GM23338 (cell line): Measurements from ENCODE around the gene BCO1. TPM values are rescaled to one million over a fixed set of nuclear protein-coding genes. Genes with fewer than 3 reads are reported as not detected.

Experiments used
- ATAC-seq: fragments of 200-7000 bp; cut with Tn5 transposase; 3 replicates; pipeline ENCODE4 v1.9.1; 2020
- DNase-seq: peaks from one replicate; pipeline ENCODE4 v3.0.0-alpha.2; 2015; ENCODE audit warnings: low spot score
- H2AFZ ChIP-seq: fragments of 200-600 bp; sonication (generic); 2 replicates; pipeline ENCODE4 v1.8.0; 2016; ENCODE audit warnings: antibody characterized with exemption, mild to moderate bottlenecking, moderate library complexity
- H3F3A ChIP-seq: fragments of 200-600 bp; sonication (generic); replicated peaks from 2 replicates; pipeline ENCODE4 v1.8.0; 2017; ENCODE audit warnings: antibody characterized with exemption, mixed run types, low read depth
- H3K27ac ChIP-seq: fragments of 200-600 bp; sonication (generic); 2 replicates; pipeline ENCODE4 v1.6.1; 2016; ENCODE audit warnings: low read depth
- H3K27me3 ChIP-seq: fragments of 200-600 bp; sonication (generic); 2 replicates; pipeline ENCODE4 v1.8.0; 2016; ENCODE audit warnings: mild to moderate bottlenecking, mixed run types, moderate library complexity; ENCODE audit not compliant: insufficient read depth
- H3K36me3 ChIP-seq: fragments of 200-600 bp; sonication (generic); 2 replicates; pipeline ENCODE4 v1.8.0; 2016; ENCODE audit warnings: mild to moderate bottlenecking; ENCODE audit not compliant: insufficient read depth
- H3K4me1 ChIP-seq: fragments of 200-600 bp; sonication (generic); 2 replicates; pipeline ENCODE4 v1.8.0; 2016; ENCODE audit warnings: mild to moderate bottlenecking, moderate library complexity; ENCODE audit not compliant: insufficient read depth
- H3K4me2 ChIP-seq: fragments of 200-600 bp; sonication (generic); 2 replicates; pipeline ENCODE4 v1.7.1; 2017; ENCODE audit warnings: mixed run types
- H3K4me3 ChIP-seq: fragments of 200-600 bp; sonication (generic); 2 replicates; pipeline ENCODE4 v1.6.1; 2016; ENCODE audit warnings: mixed run types
- H3K79me2 ChIP-seq: fragments of 200-600 bp; sonication (generic); replicated peaks from 2 replicates; pipeline ENCODE4 v1.8.0; 2017; ENCODE audit warnings: mild to moderate bottlenecking; ENCODE audit not compliant: insufficient read depth
- H3K9me2 ChIP-seq: fragments of 200-600 bp; sonication (generic); 2 replicates; pipeline ENCODE4 v1.8.0; 2017; ENCODE audit not compliant: insufficient read depth
- H4K20me1 ChIP-seq: fragments of 200-600 bp; sonication (generic); replicated peaks from 2 replicates; pipeline ENCODE4 v1.8.0; 2017; ENCODE audit warnings: mild to moderate bottlenecking; ENCODE audit not compliant: insufficient read depth
- H3K27ac Mint-ChIP-seq: 2 replicates; pipeline ENCODE4 v1.8.0; 2020; ENCODE audit warnings: inconsistent platforms, mild to moderate bottlenecking, moderate library complexity, mixed read lengths
- H3K27me3 Mint-ChIP-seq: 3 replicates; pipeline ENCODE4 v1.8.0; 2022; ENCODE audit warnings: low read depth, mild to moderate bottlenecking, moderate library complexity, mixed read lengths, inconsistent platforms; ENCODE audit not compliant: insufficient read depth, poor library complexity
- H3K36me3 Mint-ChIP-seq: 3 replicates; pipeline ENCODE4 v1.8.0; 2021; ENCODE audit warnings: low read depth, mild to moderate bottlenecking, inconsistent platforms, moderate library complexity, mixed read lengths
- H3K4me1 Mint-ChIP-seq: 3 replicates; pipeline ENCODE4 v1.8.0; 2020; ENCODE audit warnings: mild to moderate bottlenecking, inconsistent platforms, mixed read lengths
- H3K4me3 Mint-ChIP-seq: 3 replicates; pipeline ENCODE4 v1.8.0; 2021; ENCODE audit warnings: moderate library complexity, mild to moderate bottlenecking, inconsistent platforms, mixed read lengths
- H3K9me3 Mint-ChIP-seq: 3 replicates; pipeline ENCODE4 v1.8.0; 2020; ENCODE audit warnings: moderate library complexity, mild to moderate bottlenecking, inconsistent platforms, mixed read lengths
- CREB1 ChIP-seq: fragments of 250-450 bp; sonication (Bioruptor Pico); IDR thresholded peaks from 2 replicates; pipeline ENCODE4 v1.5.0; 2020; ENCODE audit warnings: low read depth, mild to moderate bottlenecking, moderate library complexity
- ETS1 ChIP-seq: IDR thresholded peaks from 2 replicates; pipeline ENCODE4 v1.6.1; 2016; ENCODE audit warnings: antibody characterized with exemption
- EZH2 ChIP-seq: fragments of 200-600 bp; sonication (generic); IDR thresholded peaks from one replicate; pipeline ENCODE4 v1.8.0; 2017; ENCODE audit warnings: antibody characterized with exemption, mild to moderate bottlenecking, low read depth; ENCODE audit not compliant: unreplicated experiment
- EZH2phosphoT487 ChIP-seq: fragments of 200-600 bp; sonication (generic); IDR thresholded peaks from one replicate; pipeline ENCODE4 v1.8.1; 2018; ENCODE audit warnings: antibody characterized with exemption; ENCODE audit not compliant: unreplicated experiment
- JUNB ChIP-seq: IDR thresholded peaks from one replicate; pipeline ENCODE4 v1.6.1; 2016; ENCODE audit warnings: antibody characterized with exemption; ENCODE audit not compliant: unreplicated experiment
- REST ChIP-seq: IDR thresholded peaks from one replicate; pipeline ENCODE4 v1.6.1; 2018; ENCODE audit warnings: antibody characterized with exemption; ENCODE audit not compliant: unreplicated experiment
- ZNF114 ChIP-seq: fragments of 250-450 bp; sonication (Bioruptor Pico); IDR thresholded peaks from 2 replicates; pipeline ENCODE4 v1.5.0; 2020; ENCODE audit warnings: mild to moderate bottlenecking, moderate library complexity
- ZNF331 ChIP-seq: fragments of 250-450 bp; sonication (Bioruptor Pico); IDR thresholded peaks from 2 replicates; pipeline ENCODE4 v1.5.0; 2020; ENCODE audit warnings: low read depth, mild to moderate bottlenecking, moderate library complexity
- polyA plus RNA-seq: library from polyadenylated mRNA; unstranded; fragments of >200 nt; fragmentation: Nextera tagmentation; extraction: Ambion mirVana; gene quantifications from 2 replicates; pipeline ENCODE4 v1.2.1, GENCODE V29; 2016
- total RNA-seq: library from RNA; depleted of rRNA; stranded (reverse); fragments of >200 nt; shearing (Covaris generic); gene quantifications from 2 replicates; pipeline ENCODE4 v1.2.3, GENCODE V29; 2014
- TF ChIP-seq, protein P1 (sequence below), 2 experiments: fragments of 200-600 bp in 1 of 2; sonication (generic) in 1 of 2; conservative IDR thresholded peaks; 2 replicates each; pipeline versions ENCODE4 v1.5.1 to v1.6.1; 2016 to 2017; ENCODE audit warnings: antibody characterized with exemption in 2 of 2, low read depth in 2 of 2, mild to moderate bottlenecking in 2 of 2, moderate library complexity in 1 of 2
- TF ChIP-seq, protein P2 (sequence below): fragments of 250-450 bp; sonication (Bioruptor Pico); IDR thresholded peaks from 2 replicates; pipeline ENCODE4 v1.5.0; 2020; ENCODE audit warnings: mild to moderate bottlenecking, moderate library complexity

Gene BCO1
- total and polyA plus RNA-seq, 2 experiments from 2014 or later: 0.28 TPM; not detected in 1

DNA sequence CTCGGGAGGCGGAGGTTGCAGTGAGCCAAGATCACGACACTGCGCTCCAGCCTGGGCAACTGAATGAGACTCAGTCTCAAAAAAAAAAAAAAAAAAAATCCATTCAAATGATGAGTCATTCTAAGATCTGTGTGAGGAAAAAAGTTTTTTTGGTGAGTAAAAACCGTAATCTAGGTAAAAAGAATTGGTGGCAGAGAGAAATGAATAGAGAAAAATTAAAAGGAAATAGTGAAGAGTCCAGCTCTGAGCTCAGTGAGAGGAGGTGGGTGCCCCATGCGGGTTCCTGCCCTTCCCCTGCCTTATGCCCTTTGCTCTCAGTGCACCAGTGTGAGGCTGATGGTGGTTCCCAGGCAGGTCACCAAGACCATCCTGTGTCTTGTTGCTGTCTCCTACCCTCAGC lies 97.2 kb downstream of the BCO1 start:
- peaks cover 4% of the 10 kb centered on the region; the same call in 1 of the 2 replicates for H3K36me3 ChIP-seq
- no peak for ATAC-seq
- H3K79me2 ChIP-seq: peaks cover 69% of the 10 kb centered on the region
- H3K4me3 ChIP-seq: no peak overlapping the region
- no peaks in the 10 kb centered on the region for H3K27me3 ChIP-seq
- peaks cover 10% of the 10 kb centered on the region for H3K27me3 Mint-ChIP-seq
- H3K9me2 ChIP-seq: no peaks in the 10 kb centered on the region
- no peaks in the 10 kb centered on the region for H3F3A ChIP-seq
- H3K4me2 ChIP-seq: no peak overlapping the region
- H2AFZ ChIP-seq: no peak overlapping the region
- peaks cover 18% of the 10 kb centered on the region for H4K20me1 ChIP-seq
- no peak overlapping the region for H3K27ac Mint-ChIP-seq
- no peak for DNase-seq
- H3K27ac ChIP-seq: no peak overlapping the region
- H3K4me1 Mint-ChIP-seq: peaks cover 20% of the 10 kb centered on the region
- H3K36me3 Mint-ChIP-seq: peaks cover 16% of the 10 kb centered on the region; the same call in 2 of the 3 replicates
- TF ChIP-seq REST: no peak
- TF ChIP-seq ZNF114 (CRISPR knock-in tag): no peak
- TF ChIP-seq CREB1 (CRISPR knock-in tag): no peak
- TF ChIP-seq EZH2: no peak
- TF ChIP-seq, protein P1, sequence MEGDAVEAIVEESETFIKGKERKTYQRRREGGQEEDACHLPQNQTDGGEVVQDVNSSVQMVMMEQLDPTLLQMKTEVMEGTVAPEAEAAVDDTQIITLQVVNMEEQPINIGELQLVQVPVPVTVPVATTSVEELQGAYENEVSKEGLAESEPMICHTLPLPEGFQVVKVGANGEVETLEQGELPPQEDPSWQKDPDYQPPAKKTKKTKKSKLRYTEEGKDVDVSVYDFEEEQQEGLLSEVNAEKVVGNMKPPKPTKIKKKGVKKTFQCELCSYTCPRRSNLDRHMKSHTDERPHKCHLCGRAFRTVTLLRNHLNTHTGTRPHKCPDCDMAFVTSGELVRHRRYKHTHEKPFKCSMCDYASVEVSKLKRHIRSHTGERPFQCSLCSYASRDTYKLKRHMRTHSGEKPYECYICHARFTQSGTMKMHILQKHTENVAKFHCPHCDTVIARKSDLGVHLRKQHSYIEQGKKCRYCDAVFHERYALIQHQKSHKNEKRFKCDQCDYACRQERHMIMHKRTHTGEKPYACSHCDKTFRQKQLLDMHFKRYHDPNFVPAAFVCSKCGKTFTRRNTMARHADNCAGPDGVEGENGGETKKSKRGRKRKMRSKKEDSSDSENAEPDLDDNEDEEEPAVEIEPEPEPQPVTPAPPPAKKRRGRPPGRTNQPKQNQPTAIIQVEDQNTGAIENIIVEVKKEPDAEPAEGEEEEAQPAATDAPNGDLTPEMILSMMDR (conservative IDR thresholded peaks at IDR 0.05; ENCODE audit: low read depth in 2 of 2): no peak
- TF ChIP-seq, protein P2, sequence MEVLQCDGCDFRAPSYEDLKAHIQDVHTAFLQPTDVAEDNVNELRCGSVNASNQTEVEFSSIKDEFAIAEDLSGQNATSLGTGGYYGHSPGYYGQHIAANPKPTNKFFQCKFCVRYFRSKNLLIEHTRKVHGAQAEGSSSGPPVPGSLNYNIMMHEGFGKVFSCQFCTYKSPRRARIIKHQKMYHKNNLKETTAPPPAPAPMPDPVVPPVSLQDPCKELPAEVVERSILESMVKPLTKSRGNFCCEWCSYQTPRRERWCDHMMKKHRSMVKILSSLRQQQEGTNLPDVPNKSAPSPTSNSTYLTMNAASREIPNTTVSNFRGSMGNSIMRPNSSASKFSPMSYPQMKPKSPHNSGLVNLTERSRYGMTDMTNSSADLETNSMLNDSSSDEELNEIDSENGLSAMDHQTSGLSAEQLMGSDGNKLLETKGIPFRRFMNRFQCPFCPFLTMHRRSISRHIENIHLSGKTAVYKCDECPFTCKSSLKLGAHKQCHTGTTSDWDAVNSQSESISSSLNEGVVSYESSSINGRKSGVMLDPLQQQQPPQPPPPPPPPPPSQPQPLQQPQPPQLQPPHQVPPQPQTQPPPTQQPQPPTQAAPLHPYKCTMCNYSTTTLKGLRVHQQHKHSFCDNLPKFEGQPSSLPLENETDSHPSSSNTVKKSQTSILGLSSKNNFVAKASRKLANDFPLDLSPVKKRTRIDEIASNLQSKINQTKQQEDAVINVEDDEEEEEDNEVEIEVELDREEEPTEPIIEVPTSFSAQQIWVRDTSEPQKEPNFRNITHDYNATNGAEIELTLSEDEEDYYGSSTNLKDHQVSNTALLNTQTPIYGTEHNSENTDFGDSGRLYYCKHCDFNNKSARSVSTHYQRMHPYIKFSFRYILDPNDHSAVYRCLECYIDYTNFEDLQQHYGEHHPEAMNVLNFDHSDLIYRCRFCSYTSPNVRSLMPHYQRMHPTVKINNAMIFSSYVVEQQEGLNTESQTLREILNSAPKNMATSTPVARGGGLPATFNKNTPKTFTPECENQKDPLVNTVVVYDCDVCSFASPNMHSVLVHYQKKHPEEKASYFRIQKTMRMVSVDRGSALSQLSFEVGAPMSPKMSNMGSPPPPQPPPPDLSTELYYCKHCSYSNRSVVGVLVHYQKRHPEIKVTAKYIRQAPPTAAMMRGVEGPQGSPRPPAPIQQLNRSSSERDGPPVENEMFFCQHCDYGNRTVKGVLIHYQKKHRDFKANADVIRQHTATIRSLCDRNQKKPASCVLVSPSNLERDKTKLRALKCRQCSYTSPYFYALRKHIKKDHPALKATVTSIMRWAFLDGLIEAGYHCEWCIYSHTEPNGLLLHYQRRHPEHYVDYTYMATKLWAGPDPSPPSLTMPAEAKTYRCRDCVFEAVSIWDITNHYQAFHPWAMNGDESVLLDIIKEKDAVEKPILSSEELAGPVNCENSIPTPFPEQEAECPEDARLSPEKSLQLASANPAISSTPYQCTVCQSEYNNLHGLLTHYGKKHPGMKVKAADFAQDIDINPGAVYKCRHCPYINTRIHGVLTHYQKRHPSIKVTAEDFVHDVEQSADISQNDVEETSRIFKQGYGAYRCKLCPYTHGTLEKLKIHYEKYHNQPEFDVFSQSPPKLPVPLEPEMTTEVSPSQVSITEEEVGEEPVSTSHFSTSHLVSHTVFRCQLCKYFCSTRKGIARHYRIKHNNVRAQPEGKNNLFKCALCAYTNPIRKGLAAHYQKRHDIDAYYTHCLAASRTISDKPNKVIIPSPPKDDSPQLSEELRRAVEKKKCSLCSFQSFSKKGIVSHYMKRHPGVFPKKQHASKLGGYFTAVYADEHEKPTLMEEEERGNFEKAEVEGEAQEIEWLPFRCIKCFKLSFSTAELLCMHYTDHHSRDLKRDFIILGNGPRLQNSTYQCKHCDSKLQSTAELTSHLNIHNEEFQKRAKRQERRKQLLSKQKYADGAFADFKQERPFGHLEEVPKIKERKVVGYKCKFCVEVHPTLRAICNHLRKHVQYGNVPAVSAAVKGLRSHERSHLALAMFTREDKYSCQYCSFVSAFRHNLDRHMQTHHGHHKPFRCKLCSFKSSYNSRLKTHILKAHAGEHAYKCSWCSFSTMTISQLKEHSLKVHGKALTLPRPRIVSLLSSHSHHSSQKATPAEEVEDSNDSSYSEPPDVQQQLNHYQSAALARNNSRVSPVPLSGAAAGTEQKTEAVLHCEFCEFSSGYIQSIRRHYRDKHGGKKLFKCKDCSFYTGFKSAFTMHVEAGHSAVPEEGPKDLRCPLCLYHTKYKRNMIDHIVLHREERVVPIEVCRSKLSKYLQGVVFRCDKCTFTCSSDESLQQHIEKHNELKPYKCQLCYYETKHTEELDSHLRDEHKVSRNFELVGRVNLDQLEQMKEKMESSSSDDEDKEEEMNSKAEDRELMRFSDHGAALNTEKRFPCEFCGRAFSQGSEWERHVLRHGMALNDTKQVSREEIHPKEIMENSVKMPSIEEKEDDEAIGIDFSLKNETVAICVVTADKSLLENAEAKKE (CRISPR knock-in tag): no peak
- TF ChIP-seq EZH2phosphoT487: no peak
- no peak for TF ChIP-seq JUNB
- no peak for TF ChIP-seq ETS1
- no peak for TF ChIP-seq ZNF331 (CRISPR knock-in tag)
- H3K4me3 Mint-ChIP-seq: no peak overlapping the region
- H3K9me3 Mint-ChIP-seq: peaks cover 5% of the 10 kb centered on the region; the same call in 2 of the 3 replicates
- peaks cover 10% of the 10 kb centered on the region for H3K4me1 ChIP-seq
